SJCRH30 (cell line): Measurements from ENCODE around the gene GBA2. TPM values are rescaled to one million over a fixed set of nuclear protein-coding genes. Genes with fewer than 3 reads are reported as not detected.
A peak's percentile ranks its signal among the peaks of the same experiment; 100 is the strongest.

Source experiments
- DNase-seq, 2 experiments: peaks; one replicate each; pipeline ENCODE4 v3.0.0-alpha.2; 2015 to 2020
- H3K27ac ChIP-seq: fragments of 250-450 bp; sonication (Bioruptor Pico); 2 replicates; pipeline ENCODE4 v1.5.1; 2020; ENCODE audit warnings: mild to moderate bottlenecking, moderate library complexity
- H3K27me3 ChIP-seq: fragments of 250-450 bp; sonication (Bioruptor Pico); 2 replicates; pipeline ENCODE4 v1.5.1; 2020; ENCODE audit warnings: mild to moderate bottlenecking, moderate library complexity
- H3K36me3 ChIP-seq: fragments of 250-450 bp; sonication (Bioruptor Pico); 2 replicates; pipeline ENCODE4 v1.5.1; 2020; ENCODE audit warnings: mild to moderate bottlenecking, moderate library complexity
- H3K4me1 ChIP-seq: fragments of 250-450 bp; sonication (Bioruptor Pico); 2 replicates; pipeline ENCODE4 v1.5.1; 2020; ENCODE audit warnings: mild to moderate bottlenecking, moderate library complexity
- H3K4me3 ChIP-seq: fragments of 250-450 bp; sonication (Bioruptor Pico); 2 replicates; pipeline ENCODE4 v1.5.1; 2020; ENCODE audit warnings: mild to moderate bottlenecking, moderate library complexity
- H3K9me3 ChIP-seq: fragments of 250-450 bp; sonication (Bioruptor Pico); replicated peaks from 2 replicates; pipeline ENCODE4 v1.5.1; 2020; ENCODE audit warnings: mild to moderate bottlenecking, moderate library complexity
- total RNA-seq: library from RNA; depleted of rRNA; stranded (reverse); fragments of >200 nt; shearing (Covaris generic); gene quantifications from 2 replicates; pipeline ENCODE4 v1.2.3, GENCODE V29; 2014

GBA2 gene
- total RNA-seq, 1 experiment from 2014 or later, result 37.1 TPM

DNA sequence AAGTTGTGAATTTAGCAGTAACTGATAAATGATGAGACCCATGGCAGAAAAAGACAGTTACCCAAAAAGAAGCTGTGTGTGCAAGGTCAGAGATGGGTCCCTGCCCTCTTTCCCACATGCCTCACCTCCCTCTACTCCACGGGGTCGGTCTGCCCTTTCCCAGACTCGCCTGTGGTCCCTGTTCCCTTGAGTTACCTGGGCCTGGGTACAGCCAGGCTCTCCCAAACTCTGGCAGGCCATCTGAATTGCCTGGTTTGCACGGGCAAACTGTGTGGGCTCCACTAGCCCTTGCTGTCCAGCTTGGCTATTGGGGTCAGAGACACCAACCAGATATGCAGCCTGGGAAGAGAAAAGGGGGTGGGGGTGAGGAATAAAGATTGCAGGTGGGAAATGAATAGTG lies 40.9 kb downstream of the GBA2 start:
- no peak overlapping the region for H3K4me3 ChIP-seq
- no peaks in the 10 kb centered on the region for H3K4me1 ChIP-seq
- no peaks in the 10 kb centered on the region for H3K27me3 ChIP-seq
- H3K27ac ChIP-seq, result no peak overlapping the region
- peaks cover 74% of the 10 kb centered on the region for H3K36me3 ChIP-seq
- DNase-seq, result no peak
- H3K9me3 ChIP-seq, result no peaks in the 10 kb centered on the region

GRCh38 chr9:35706951-35707350 lies 42.1 kb downstream of the GBA2 start:
- DNase-seq, result no peak
- Histone ChIP-seq H3K27ac (no peak overlapping the region), H3K9me3 (no peaks in the 10 kb centered on the region), H3K4me1 (no peaks in the 10 kb centered on the region), H3K36me3 (peaks cover 74% of the 10 kb centered on the region), H3K4me3 (no peak overlapping the region), H3K27me3 (no peaks in the 10 kb centered on the region)

DNA sequence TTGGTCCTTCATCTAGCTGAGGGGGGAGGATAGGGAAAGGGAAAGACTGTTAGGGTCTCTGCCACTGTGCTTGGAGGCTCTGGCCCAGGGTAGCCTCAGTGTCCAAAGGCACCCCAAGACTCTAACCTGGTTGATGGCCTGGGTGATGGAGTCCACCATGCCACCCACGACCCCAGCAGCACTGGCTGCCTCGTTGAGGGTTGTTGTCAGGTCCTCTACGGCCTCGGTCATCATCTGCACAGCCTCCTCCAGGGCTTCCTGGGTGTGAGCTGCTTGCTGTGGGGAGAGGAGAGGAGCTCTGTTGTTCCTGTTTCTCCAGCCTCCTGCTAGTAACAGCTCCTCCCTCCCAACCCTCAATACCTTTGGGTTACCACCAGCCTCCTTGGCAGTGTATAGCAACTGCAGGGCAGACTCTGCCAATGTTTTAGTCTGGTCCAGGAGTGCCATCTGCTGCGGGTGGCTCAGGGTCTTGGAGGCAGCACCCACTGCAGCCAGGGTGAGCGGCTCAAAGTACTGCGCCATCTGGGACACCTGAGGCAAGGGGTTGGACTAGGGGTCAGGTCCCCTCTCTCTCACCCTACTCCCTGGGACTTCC lies 43.1 kb downstream of the GBA2 start:
- Histone ChIP-seq H3K36me3 (peaks cover 78% of the 10 kb centered on the region), H3K9me3 (no peaks in the 10 kb centered on the region), H3K27me3 (no peaks in the 10 kb centered on the region)

DNA sequence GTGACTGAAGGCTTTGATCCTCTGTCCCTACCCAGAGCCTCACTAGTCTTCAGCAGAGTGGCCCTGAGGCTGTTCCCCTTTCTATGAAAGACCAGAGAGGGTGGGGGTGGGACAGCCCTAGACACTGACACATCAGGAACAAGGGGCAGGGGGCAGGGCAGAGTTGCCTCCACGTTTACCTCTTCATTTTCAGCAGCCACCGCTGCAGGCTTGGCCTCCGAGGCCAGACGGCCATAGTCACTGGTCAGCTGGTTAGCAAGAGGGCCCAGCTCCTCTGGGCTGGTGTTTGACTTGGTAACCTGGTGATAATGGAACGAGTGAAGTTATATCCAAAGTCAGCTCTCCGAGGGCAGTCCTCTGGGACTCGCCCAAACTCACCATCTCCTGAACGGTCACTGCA lies 43.7 kb downstream of the GBA2 start:
- Histone ChIP-seq H3K4me1 (no peaks in the 10 kb centered on the region), H3K36me3 (peaks cover 73% of the 10 kb centered on the region), H3K9me3 (no peaks in the 10 kb centered on the region), H3K27ac (no peak overlapping the region), H3K27me3 (no peaks in the 10 kb centered on the region), H3K4me3 (no peak overlapping the region)
- no peak for DNase-seq

More for the DNA sequence above, 43.1 kb downstream of the GBA2 start:
- Histone ChIP-seq H3K27ac (no peak overlapping the region), H3K4me3 (no peak overlapping the region), H3K4me1 (no peaks in the 10 kb centered on the region)
- DNase-seq, result no peak

DNA sequence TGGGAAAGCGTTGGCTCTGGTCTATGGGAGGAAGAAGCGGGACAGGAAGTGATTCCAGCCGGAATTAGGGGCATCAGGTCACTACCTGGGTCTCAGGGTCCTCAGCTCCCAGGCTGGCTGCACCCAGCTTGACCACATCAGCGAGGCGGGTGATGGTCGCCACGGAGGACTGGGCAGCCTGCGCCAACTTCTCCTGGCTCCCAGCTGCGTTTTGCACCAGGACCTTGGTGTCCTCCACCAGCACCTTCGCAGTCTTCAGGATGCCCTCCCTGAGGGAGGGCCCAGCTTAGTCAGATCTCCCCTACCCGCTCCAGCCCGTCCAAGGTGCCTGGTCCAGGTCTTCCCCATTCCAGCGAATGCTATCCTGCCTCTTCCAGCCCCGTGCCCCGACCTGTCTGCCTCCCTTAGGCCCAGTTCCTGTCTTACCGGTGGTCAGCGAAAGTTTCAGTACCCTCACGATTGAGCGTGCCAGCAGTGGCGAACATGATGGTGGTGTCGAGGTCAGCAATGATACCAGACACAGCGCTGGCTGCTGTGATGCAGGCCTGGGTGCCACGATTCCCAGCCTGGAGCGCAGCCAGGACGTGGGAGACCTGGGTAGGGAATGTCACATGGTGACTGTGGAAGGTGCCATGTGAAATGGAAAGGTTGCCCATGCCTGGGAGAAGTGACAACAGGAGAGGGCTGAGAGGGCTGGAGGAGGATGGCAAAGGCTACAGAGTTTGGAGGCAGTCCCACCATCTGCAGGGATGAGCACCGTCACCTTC lies 44.9 kb downstream of the GBA2 start:
- peaks cover 76% of the 10 kb centered on the region for H3K36me3 ChIP-seq
- no peak overlapping the region for H3K27ac ChIP-seq
- no peaks in the 10 kb centered on the region for H3K27me3 ChIP-seq
- no peak overlapping the region for H3K4me3 ChIP-seq
- H3K9me3 ChIP-seq, result no peaks in the 10 kb centered on the region
- DNase-seq, result no peak
- H3K4me1 ChIP-seq, result no peaks in the 10 kb centered on the region

- no peaks in the 10 kb centered on the region for H3K9me3 ChIP-seq
- no peak for DNase-seq
- no peak overlapping the region for H3K27ac ChIP-seq
- no peaks in the 10 kb centered on the region for H3K27me3 ChIP-seq
- peaks cover 75% of the 10 kb centered on the region for H3K36me3 ChIP-seq
- no peaks in the 10 kb centered on the region for H3K4me1 ChIP-seq
- H3K4me3 ChIP-seq, result no peak overlapping the region
These were observed 46.3 kb downstream of the GBA2 start for GRCh38 chr9:35702696-35703095.

DNA sequence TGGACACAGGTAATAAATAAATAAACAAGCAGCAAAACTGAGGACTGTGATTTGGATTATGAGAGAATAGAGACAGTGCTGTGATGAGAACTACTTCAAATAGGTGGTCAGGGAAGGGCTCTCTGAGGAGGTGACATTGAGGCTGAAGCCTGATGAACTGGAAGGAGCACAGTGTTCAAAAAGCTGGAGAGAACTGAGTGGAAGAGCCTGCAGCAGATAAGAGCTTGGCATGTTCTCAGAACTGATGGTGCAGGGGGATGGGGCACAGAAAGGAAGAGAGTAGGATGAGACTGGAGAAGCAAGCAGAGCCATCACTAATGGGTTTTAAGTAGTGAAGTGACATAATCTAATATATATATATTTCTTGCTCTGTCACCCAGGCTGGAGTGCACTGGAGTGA lies 48.1 kb downstream of the GBA2 start:
- Histone ChIP-seq H3K9me3 (no peaks in the 10 kb centered on the region), H3K4me1 (no peaks in the 10 kb centered on the region), H3K27ac (no peak overlapping the region), H3K4me3 (no peak overlapping the region), H3K36me3 (peaks cover 65% of the 10 kb centered on the region), H3K27me3 (no peaks in the 10 kb centered on the region)
- no peak for DNase-seq

GRCh38 chr9:35700031-35700430 lies 49.0 kb downstream of the GBA2 start:
- H3K4me1 ChIP-seq, result no peaks in the 10 kb centered on the region
- no peak overlapping the region for H3K4me3 ChIP-seq
- no peak for DNase-seq
- H3K9me3 ChIP-seq, result no peaks in the 10 kb centered on the region
- no peaks in the 10 kb centered on the region for H3K27me3 ChIP-seq
- peaks cover 56% of the 10 kb centered on the region for H3K36me3 ChIP-seq
- no peak overlapping the region for H3K27ac ChIP-seq

DNA sequence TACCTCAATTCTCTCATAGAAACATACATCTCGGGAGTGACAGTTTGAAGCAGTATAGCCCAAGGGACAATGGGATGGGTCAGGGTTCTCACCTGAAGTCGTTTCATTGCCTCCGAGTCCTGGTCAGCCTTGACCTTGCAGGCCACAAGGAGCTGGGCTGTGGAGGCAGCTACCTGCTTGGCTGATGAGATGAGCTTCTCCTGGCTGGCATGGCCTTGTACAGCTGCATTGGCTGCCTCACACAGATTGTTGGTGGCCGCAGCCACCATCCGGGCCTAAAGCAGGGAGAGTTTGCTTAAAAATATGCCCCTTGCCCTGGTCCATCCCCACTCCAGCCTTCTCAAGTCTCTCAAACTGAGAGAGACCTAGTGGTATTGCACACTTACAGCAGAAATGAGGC lies 50.8 kb downstream of the GBA2 start:
- Histone ChIP-seq H3K36me3 (peaks cover 41% of the 10 kb centered on the region), H3K27me3 (no peaks in the 10 kb centered on the region), H3K27ac (no peak overlapping the region), H3K4me1 (no peaks in the 10 kb centered on the region), H3K4me3 (no peak overlapping the region), H3K9me3 (no peaks in the 10 kb centered on the region)
- no peak for DNase-seq

- Histone ChIP-seq H3K4me3 (no peak overlapping the region), H3K27me3 (no peaks in the 10 kb centered on the region), H3K36me3 (peaks cover 34% of the 10 kb centered on the region), H3K4me1 (no peaks in the 10 kb centered on the region), H3K27ac (no peak overlapping the region), H3K9me3 (no peaks in the 10 kb centered on the region)
- no peak for DNase-seq
These were observed 51.5 kb downstream of the GBA2 start for GRCh38 chr9:35697486-35697885.

DNA sequence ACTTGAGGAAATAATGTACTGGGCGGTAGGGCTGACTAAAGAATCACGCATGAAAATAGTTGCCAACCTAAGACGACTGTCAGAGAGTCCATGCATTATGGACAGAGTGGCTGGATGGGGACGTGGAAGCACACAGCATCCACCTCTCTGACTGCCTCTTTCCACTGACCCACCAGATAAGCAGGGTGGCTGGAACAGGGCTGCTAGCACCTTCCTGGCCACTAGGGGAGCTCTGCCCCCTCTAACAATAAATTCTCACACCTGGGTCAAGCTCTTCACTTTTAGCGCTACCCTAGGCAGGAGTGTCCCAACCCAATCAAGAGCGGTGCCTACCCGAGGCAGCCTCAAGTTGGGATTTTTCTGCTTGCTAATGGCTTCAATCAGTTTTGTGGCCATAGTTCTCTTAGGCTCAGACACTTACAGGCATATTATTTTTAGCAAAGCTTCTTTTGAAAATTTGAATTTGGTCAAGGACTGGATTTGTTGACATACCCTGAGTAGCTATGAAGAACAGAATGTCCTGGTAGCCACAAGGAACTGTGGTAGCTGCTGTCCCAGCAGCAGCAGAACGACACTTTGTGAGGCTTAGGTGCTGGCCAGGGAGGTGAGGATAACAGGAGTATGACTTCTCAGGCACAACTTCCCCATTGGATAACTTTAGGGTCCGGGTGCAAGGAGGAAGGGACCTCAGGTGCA lies 52.4 kb downstream of the GBA2 start:
- peaks cover 30% of the 10 kb centered on the region for H3K36me3 ChIP-seq
- peak; percentile 33 to 67 for DNase-seq

GRCh38 chr9:35695943-35696401 lies 53.1 kb downstream of the GBA2 start:
- Histone ChIP-seq H3K36me3 (peaks cover 25% of the 10 kb centered on the region), H3K27me3 (no peaks in the 10 kb centered on the region), H3K27ac (no peak overlapping the region), H3K4me3 (no peak overlapping the region), H3K9me3 (no peaks in the 10 kb centered on the region), H3K4me1 (no peaks in the 10 kb centered on the region)
- no peak for DNase-seq

More for the DNA sequence above, 52.4 kb downstream of the GBA2 start:
- Histone ChIP-seq H3K4me3 (no peak overlapping the region), H3K9me3 (no peaks in the 10 kb centered on the region), H3K27me3 (no peaks in the 10 kb centered on the region), H3K27ac (no peak overlapping the region), H3K4me1 (no peaks in the 10 kb centered on the region)

DNA sequence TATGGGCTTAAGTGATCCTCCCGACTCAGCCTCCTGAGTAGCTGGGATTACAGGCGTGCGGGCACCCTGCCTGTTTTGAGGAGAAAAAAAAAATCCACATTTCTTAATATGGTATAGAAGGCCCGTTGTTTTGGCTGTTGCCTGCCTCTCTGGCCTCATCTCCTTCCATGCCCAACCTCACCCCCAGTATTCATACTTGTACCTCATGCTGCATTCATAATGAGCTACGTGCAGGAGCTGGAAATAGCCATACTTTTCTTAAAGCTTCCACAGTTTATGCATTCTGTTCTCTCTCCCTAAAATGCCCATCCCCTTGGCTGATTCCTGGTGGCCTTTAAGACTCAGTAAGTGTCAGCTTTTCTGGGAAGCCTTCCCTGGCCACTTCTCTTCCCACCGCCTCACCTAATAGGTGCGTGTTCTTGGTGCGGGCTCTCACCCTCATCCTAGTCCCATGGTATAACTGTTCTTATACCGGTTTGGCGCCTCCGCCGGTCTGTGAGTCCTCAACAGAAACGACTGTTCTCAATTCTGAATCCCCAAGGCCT lies 57.2 kb downstream of the GBA2 start:
- Histone ChIP-seq H3K4me3 (peak overlapping the region; percentile 98), H3K36me3 (peaks cover 14% of the 10 kb centered on the region), H3K27me3 (no peaks in the 10 kb centered on the region), H3K4me1 (peaks cover 13% of the 10 kb centered on the region), H3K27ac (no peak overlapping the region; the same call in 1 of the 2 replicates), H3K9me3 (no peaks in the 10 kb centered on the region)
- DNase-seq, result no peak

- peaks cover 13% of the 10 kb centered on the region for H3K4me1 ChIP-seq
- no peaks in the 10 kb centered on the region for H3K27me3 ChIP-seq
- H3K36me3 ChIP-seq, result peaks cover 13% of the 10 kb centered on the region
- H3K9me3 ChIP-seq, result no peaks in the 10 kb centered on the region
- peak overlapping the region; percentile 98 for H3K4me3 ChIP-seq
- DNase-seq, result no peak
- H3K27ac ChIP-seq, result peak overlapping the region; percentile 97
These were observed 57.7 kb downstream of the GBA2 start for GRCh38 chr9:35691334-35691650.
